SK-N-SH (cell line): ENCODE measurements around the gene SOX10. TPM values are rescaled to one million over a fixed set of nuclear protein-coding genes. Genes with fewer than 3 reads are reported as not detected.

Experiments used
- CTCF ChIA-PET: fragments of 300-600, 350-600 bp; formaldehyde crosslinking; extraction: SDS; loops from one replicate; lab custom pipeline; 2021; lab: Yijun Ruan, JAX
- POLR2A ChIA-PET: fragments of 350-600 bp; sonication (Branson Sonifier 250); formaldehyde crosslinking; extraction: SDS; loops from one replicate; lab custom pipeline; 2020; ENCODE audit warnings: antibody characterized with exemption, inconsistent platforms; lab: Yijun Ruan, JAX
- DNase-seq: peaks from one replicate; pipeline ENCODE4 v3.0.0; 2012
- H2AFZ ChIP-seq: fragments of 200-600 bp; sonication (generic); 2 replicates; pipeline ENCODE4 v1.8.1; 2016; ENCODE audit warnings: antibody characterized with exemption, mild to moderate bottlenecking, low read depth
- H3F3A ChIP-seq: fragments of 200-600 bp; sonication (generic); replicated peaks from 2 replicates; pipeline ENCODE3; 2016; ENCODE audit warnings: antibody characterized with exemption, mild to moderate bottlenecking; ENCODE audit not compliant: insufficient read depth
- H3K27ac ChIP-seq, 2 experiments: fragments of 200-500 bp in 1 of 2; fragments of 200-600 bp in 1 of 2; sonication (Bioruptor generic) in 1 of 2; sonication (generic), shearing (Covaris generic) in 1 of 2; 2 replicates each; pipeline versions ENCODE4 v1.5.1 to v1.6.1; 2014 to 2016; ENCODE audit warnings: low read depth in 2 of 2, inconsistent platforms in 1 of 2, low read length in 1 of 2, mild to moderate bottlenecking in 1 of 2, mixed read lengths in 1 of 2
- H3K27me3 ChIP-seq: fragments of 200-600 bp; sonication (generic), shearing (Covaris generic); 2 replicates; pipeline ENCODE4 v1.6.1; 2016; ENCODE audit warnings: mixed run types; ENCODE audit not compliant: insufficient read depth
- H3K36me3 ChIP-seq, 2 experiments: fragments of 200-500 bp in 1 of 2; fragments of 200-600 bp in 1 of 2; sonication (Bioruptor generic) in 1 of 2; sonication (generic) in 1 of 2; replicated peaks in 1 of 2; 2 replicates each; pipeline versions ENCODE3 to v1.5.1; 2014 to 2016; ENCODE audit warnings: low read length in 1 of 2, mild to moderate bottlenecking in 1 of 2; ENCODE audit not compliant: insufficient read depth in 2 of 2, control insufficient read depth in 1 of 2
- H3K4me1 ChIP-seq, 2 experiments: fragments of 200-500 bp in 1 of 2; fragments of 200-600 bp in 1 of 2; sonication (Bioruptor generic) in 1 of 2; sonication (generic), shearing (Covaris generic) in 1 of 2; 2 replicates each; pipeline versions ENCODE4 v1.5.1 to v1.6.1; 2014 to 2016; ENCODE audit warnings: low read depth in 1 of 2, low read length in 1 of 2, mixed run types in 1 of 2; ENCODE audit not compliant: insufficient read depth in 2 of 2, control insufficient read depth in 1 of 2
- H3K4me2 ChIP-seq: fragments of 200-600 bp; sonication (generic), shearing (Covaris generic); 2 replicates; pipeline ENCODE4 v1.6.1; 2017; ENCODE audit warnings: mixed run types
- H3K4me3 ChIP-seq, 2 experiments: fragments of 200-500 bp in 1 of 2; fragments of 200-600 bp in 1 of 2; sonication (Bioruptor generic) in 1 of 2; sonication (generic), shearing (Covaris generic) in 1 of 2; 2 replicates each; pipeline versions ENCODE4 v1.5.1 to v1.8.1; 2014 to 2016; ENCODE audit warnings: low read depth in 2 of 2, inconsistent platforms in 1 of 2, low read length in 1 of 2, mild to moderate bottlenecking in 1 of 2, mixed read lengths in 1 of 2, moderate library complexity in 1 of 2
- H3K79me2 ChIP-seq: fragments of 200-600 bp; sonication (generic); 2 replicates; pipeline ENCODE4 v1.8.1; 2017; ENCODE audit warnings: mild to moderate bottlenecking; ENCODE audit not compliant: insufficient read depth
- H3K9ac ChIP-seq: fragments of 200-600 bp; sonication (generic); 2 replicates; pipeline ENCODE4 v1.6.1; 2017; ENCODE audit warnings: mixed run types
- H3K9me2 ChIP-seq: fragments of 200-600 bp; sonication (generic); 2 replicates; pipeline ENCODE4 v1.6.1; 2017; ENCODE audit warnings: mixed run types
- H3K9me3 ChIP-seq: fragments of 200-600 bp; sonication (generic); 2 replicates; pipeline ENCODE4 v1.6.1; 2017; ENCODE audit warnings: mixed run types, mild to moderate bottlenecking, moderate library complexity
- H4K20me1 ChIP-seq: fragments of 200-600 bp; sonication (generic); 2 replicates; pipeline ENCODE4 v1.6.1; 2017; ENCODE audit warnings: mild to moderate bottlenecking, mixed run types; ENCODE audit not compliant: insufficient read depth
- CTCF ChIP-seq: fragments of 200-600 bp; sonication (generic); IDR thresholded peaks from 2 replicates; pipeline ENCODE4 v1.6.1; 2017; ENCODE audit warnings: antibody characterized with exemption, mild to moderate bottlenecking, moderate library complexity
- ELF1 ChIP-seq: IDR thresholded peaks from 2 replicates; pipeline ENCODE4 v1.4.0; 2012
- EP300 ChIP-seq, 2 experiments: IDR thresholded peaks; 2 replicates each; pipeline versions ENCODE4 v1.4.0 to v1.6.1; 2012; ENCODE audit warnings: borderline replicate concordance in 1 of 2, low read depth in 1 of 2, low read length in 1 of 2
- EZH2phosphoT487 ChIP-seq: fragments of 200-600 bp; sonication (generic); IDR thresholded peaks from 2 replicates; pipeline ENCODE4 v1.6.1; 2017; ENCODE audit warnings: low read depth, mixed run types, mild to moderate bottlenecking, antibody characterized with exemption, moderate library complexity, borderline replicate concordance
- FOSL2 ChIP-seq: IDR thresholded peaks from 2 replicates; pipeline ENCODE4 v1.4.0; 2012; ENCODE audit warnings: low read depth, mild to moderate bottlenecking, moderate library complexity, borderline replicate concordance
- FOXM1 ChIP-seq: IDR thresholded peaks from 2 replicates; pipeline ENCODE4 v1.4.0; 2012; ENCODE audit warnings: low read depth, mild to moderate bottlenecking
- GABPA ChIP-seq: IDR thresholded peaks from 2 replicates; pipeline ENCODE4 v1.4.0; 2012; ENCODE audit warnings: low read depth, mild to moderate bottlenecking
- GATA2 ChIP-seq: sonication (generic); formaldehyde crosslinking; IDR thresholded peaks from 2 replicates; pipeline ENCODE4 v1.5.0; 2020; ENCODE audit warnings: mild to moderate bottlenecking, missing genetic modification reagents
- PBX3 ChIP-seq: IDR thresholded peaks from 2 replicates; pipeline ENCODE4; 2012
- RAD21 ChIP-seq: IDR thresholded peaks from 2 replicates; pipeline ENCODE4 v1.6.1; 2012; ENCODE audit warnings: mild to moderate bottlenecking, low read length
- RFX5 ChIP-seq: IDR thresholded peaks from 2 replicates; pipeline ENCODE4 v1.6.1; 2012; ENCODE audit warnings: mild to moderate bottlenecking, improper control_type of control experiment, low read length
- SMC3 ChIP-seq: IDR thresholded peaks from 2 replicates; pipeline ENCODE4 v1.6.1; 2012; ENCODE audit warnings: low read depth, low read length, improper control_type of control experiment
- TCF12 ChIP-seq: IDR thresholded peaks from 2 replicates; pipeline ENCODE4 v1.4.0; 2012
- TEAD4 ChIP-seq: IDR thresholded peaks from 2 replicates; pipeline ENCODE4 v1.4.0; 2012; ENCODE audit warnings: mild to moderate bottlenecking, borderline replicate concordance; ENCODE audit not compliant: insufficient read depth
- USF2 ChIP-seq: fragments of 150-350 bp; IDR thresholded peaks from 2 replicates; pipeline ENCODE4 v1.6.1; 2017; ENCODE audit warnings: antibody characterized with exemption, low read length, low read depth, borderline replicate concordance
- YY1 ChIP-seq: IDR thresholded peaks from 2 replicates; pipeline ENCODE4 v1.4.0; 2012; ENCODE audit warnings: low read depth, mild to moderate bottlenecking
- WGBS: methylation state at CpG from one replicate; pipeline ENCODE4 v1.1.6; 2017; ENCODE audit warnings: low lambda C conversion rate; 5-methylcytosine and 5-hydroxymethylcytosine counted together
- polyA plus RNA-seq, 3 experiments: library from polyadenylated mRNA; depleted of rRNA; stranded (reverse); fragments of >200 nt; gene quantifications; 2 replicates each; pipeline ENCODE4 v1.2.3, GENCODE V29; 2012

Gene SOX10
- polyA plus RNA-seq, 1 of the 3 experiments (the other 2 are of a cell fraction) = not detected

- Histone ChIP-seq H2AFZ (no peak overlapping the region), H3K4me3 (no peak overlapping the region), H3K27ac (peak overlapping the region in 1 of 2 experiments; percentile 24; a peak in 1 of 4 replicates), H3K79me2 (no peaks in the 10 kb centered on the region), H3K36me3 (no peaks in the 10 kb centered on the region), H4K20me1 (no peaks in the 10 kb centered on the region), H3K4me1 (peaks cover 0 to 4% of the 10 kb centered on the region in 2 experiments; a peak in 1 of 4 replicates), H3K4me2 (no peak overlapping the region), H3K27me3 (no peaks in the 10 kb centered on the region), H3K9ac (no peak overlapping the region), H3K9me2 (no peaks in the 10 kb centered on the region), H3F3A (no peaks in the 10 kb centered on the region), H3K9me3 (no peaks in the 10 kb centered on the region)
- ChIA-PET CTCF (no interaction called here), POLR2A (no interaction called here)
- DNase-seq = no peak
- WGBS = 88% methylated on average over 10 of the region's 27 CpGs
- TF ChIP-seq EP300 (IDR thresholded peaks at IDR 0.05; ENCODE audit: borderline replicate concordance in 1 of 2, low read depth in 1 of 2, low read length in 1 of 2) = no peak
- TF ChIP-seq TCF12 = no peak
- TF ChIP-seq YY1 = no peak
- no peak for TF ChIP-seq FOSL2
- no peak for TF ChIP-seq FOXM1
- TF ChIP-seq SMC3 = no peak
- no peak for TF ChIP-seq EZH2phosphoT487
- no peak for TF ChIP-seq CTCF
- no peak for TF ChIP-seq RFX5
- TF ChIP-seq PBX3 = no peak
- TF ChIP-seq GABPA = no peak
- TF ChIP-seq ELF1 = no peak
Measured at GRCh38 chr22:38033522-38034277, 49.3 kb upstream of the SOX10 start.

- no peak overlapping the region for H3K4me2 ChIP-seq
- H3K79me2 ChIP-seq = no peaks in the 10 kb centered on the region
- no peaks in the 10 kb centered on the region for H3F3A ChIP-seq
- H3K9ac ChIP-seq = no peak overlapping the region
- H3K36me3 ChIP-seq = no peaks in the 10 kb centered on the region
- no peaks in the 10 kb centered on the region for H4K20me1 ChIP-seq
- no peak overlapping the region for H2AFZ ChIP-seq
- WGBS = 96% methylated on average over 5 of the region's 19 CpGs
- POLR2A ChIA-PET = no interaction called here
- no peaks in the 10 kb centered on the region for H3K27me3 ChIP-seq
- no peak for DNase-seq
- no peaks in the 10 kb centered on the region for H3K9me2 ChIP-seq
- TF ChIP-seq TEAD4 = no peak
- no peak for TF ChIP-seq USF2
- no peak for TF ChIP-seq GATA2 (CRISPR knock-in tag)
- TF ChIP-seq GABPA = no peak
- TF ChIP-seq RAD21 = no peak
- TF ChIP-seq SMC3 = no peak
- CTCF ChIA-PET = interaction anchor here (1.1 kb wide), 1 partner anchor 19 kb away, joined by 5 read pairs; no protein-coding TSS in a partner anchor
- no peak overlapping the region for H3K27ac ChIP-seq
- H3K4me1 ChIP-seq = peaks cover 0 to 4% of the 10 kb centered on the region in 2 experiments; a peak in 1 of 4 replicates
- H3K9me3 ChIP-seq = no peaks in the 10 kb centered on the region
- no peak overlapping the region for H3K4me3 ChIP-seq
Measured at GRCh38 chr22:38032681-38033521, 48.5 kb upstream of the SOX10 start.
